ENCODE data around the gene ASAP3. TPM values are rescaled to one million over a fixed set of nuclear protein-coding genes. Genes with fewer than 3 reads are reported as not detected.
"Not testable (repeated sequence)": the region's sequence is repeated elsewhere in the genome, so short reads cannot be mapped to it uniquely, and the experiment has no call there.

The ASAP3 gene
- total RNA-seq, 1 donor from 2014 or later, result 3.9 TPM

DNA sequence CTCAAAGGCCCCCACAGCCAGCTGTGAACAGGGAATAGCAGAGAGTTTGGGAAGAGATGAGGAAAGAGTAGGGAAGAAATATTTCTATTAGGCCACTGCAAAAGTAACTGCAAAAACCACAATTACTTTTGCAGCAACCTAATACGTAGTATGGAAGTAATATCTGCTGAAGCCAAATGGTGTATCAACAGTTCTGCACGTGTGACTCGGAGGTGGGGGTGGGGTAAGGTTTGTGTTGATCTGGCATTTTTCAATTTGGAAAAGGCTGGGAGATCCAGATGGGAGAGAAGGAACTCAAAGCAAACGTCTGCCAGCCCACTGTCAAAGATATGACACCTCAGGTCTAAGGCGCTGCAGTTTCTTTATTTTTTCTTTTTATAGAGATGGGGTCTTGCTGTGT lies 103.3 kb downstream of the ASAP3 start:
- H3K9me3 ChIP-seq (ENCODE audit: low read depth), result no peaks in the 10 kb centered on the region
- peaks cover 8% of the 10 kb centered on the region for H3F3A ChIP-seq (ENCODE audit: low read depth)
- peaks cover 11% of the 10 kb centered on the region for H3K27me3 Mint-ChIP-seq (ENCODE audit: insufficient read depth, low read depth)
- H3K36me3 ChIP-seq, result no peaks in the 10 kb centered on the region
- H3K4me2 ChIP-seq, result no peak overlapping the region
- H4K20me1 ChIP-seq (ENCODE audit: low read depth), result no peaks in the 10 kb centered on the region
- no peak overlapping the region for H3K27ac ChIP-seq
- H3K4me1 ChIP-seq, result no peaks in the 10 kb centered on the region
- H3K4me1 Mint-ChIP-seq, result peaks cover 26% of the 10 kb centered on the region
- H3K36me3 Mint-ChIP-seq, result peaks cover 5% of the 10 kb centered on the region
- peaks cover 87% of the 10 kb centered on the region for H3K27me3 ChIP-seq
- DNase-seq (ENCODE audit: low spot score), result no peak
- H3K4me3 Mint-ChIP-seq, result no peak overlapping the region
- H3K9ac ChIP-seq, result no peak overlapping the region
- no peak for TF ChIP-seq EZH2 (IDR thresholded peaks at IDR 0.05)
- TF ChIP-seq, protein P1, sequence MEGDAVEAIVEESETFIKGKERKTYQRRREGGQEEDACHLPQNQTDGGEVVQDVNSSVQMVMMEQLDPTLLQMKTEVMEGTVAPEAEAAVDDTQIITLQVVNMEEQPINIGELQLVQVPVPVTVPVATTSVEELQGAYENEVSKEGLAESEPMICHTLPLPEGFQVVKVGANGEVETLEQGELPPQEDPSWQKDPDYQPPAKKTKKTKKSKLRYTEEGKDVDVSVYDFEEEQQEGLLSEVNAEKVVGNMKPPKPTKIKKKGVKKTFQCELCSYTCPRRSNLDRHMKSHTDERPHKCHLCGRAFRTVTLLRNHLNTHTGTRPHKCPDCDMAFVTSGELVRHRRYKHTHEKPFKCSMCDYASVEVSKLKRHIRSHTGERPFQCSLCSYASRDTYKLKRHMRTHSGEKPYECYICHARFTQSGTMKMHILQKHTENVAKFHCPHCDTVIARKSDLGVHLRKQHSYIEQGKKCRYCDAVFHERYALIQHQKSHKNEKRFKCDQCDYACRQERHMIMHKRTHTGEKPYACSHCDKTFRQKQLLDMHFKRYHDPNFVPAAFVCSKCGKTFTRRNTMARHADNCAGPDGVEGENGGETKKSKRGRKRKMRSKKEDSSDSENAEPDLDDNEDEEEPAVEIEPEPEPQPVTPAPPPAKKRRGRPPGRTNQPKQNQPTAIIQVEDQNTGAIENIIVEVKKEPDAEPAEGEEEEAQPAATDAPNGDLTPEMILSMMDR (IDR thresholded peaks at IDR 0.05), result no peak
- no peak for TF ChIP-seq EZH2phosphoT487 (IDR thresholded peaks at IDR 0.05)
- H3K9me3 Mint-ChIP-seq, result peaks cover 9% of the 10 kb centered on the region
- H3K4me3 ChIP-seq, result no peak overlapping the region
- H3K79me2 ChIP-seq (ENCODE audit: low read depth), result no peaks in the 10 kb centered on the region
- no peak overlapping the region for H2AFZ ChIP-seq (replicated peaks)
- H3K27ac Mint-ChIP-seq, result no peak overlapping the region

DNA sequence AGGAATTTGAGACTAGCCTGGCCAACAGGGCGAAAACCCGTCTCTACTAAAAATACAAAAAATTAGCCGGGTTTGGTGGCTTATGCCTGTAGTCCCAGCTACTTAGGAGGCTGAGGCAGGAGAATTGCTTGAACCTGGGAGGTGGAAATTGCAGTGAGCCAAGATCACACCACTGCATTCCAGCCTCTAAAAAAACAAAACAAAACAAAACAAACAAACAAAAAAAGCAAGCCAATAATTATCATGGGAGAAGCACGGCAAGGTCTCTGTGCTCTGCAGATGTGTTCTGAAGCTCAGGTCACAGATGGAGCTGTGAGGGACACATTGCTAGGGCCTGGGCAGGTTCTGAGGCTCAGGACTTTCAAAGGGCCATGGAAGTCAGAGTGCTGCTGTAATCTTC lies 103.7 kb downstream of the ASAP3 start:
- not testable (repeated sequence) for H3K27ac ChIP-seq; H3K36me3 Mint-ChIP-seq; H4K20me1 ChIP-seq (ENCODE audit: low read depth); H3K4me1 ChIP-seq; H3K9me3 Mint-ChIP-seq; H3F3A ChIP-seq (ENCODE audit: low read depth); H3K4me3 ChIP-seq; H3K27ac Mint-ChIP-seq; H3K79me2 ChIP-seq (ENCODE audit: low read depth); H3K9ac ChIP-seq; H3K36me3 ChIP-seq; H3K9me3 ChIP-seq (ENCODE audit: low read depth); H3K4me2 ChIP-seq; H2AFZ ChIP-seq (replicated peaks); H3K4me3 Mint-ChIP-seq; DNase-seq (ENCODE audit: low spot score)
- peaks cover 87% of the 10 kb centered on the region for H3K27me3 ChIP-seq
- H3K4me1 Mint-ChIP-seq, result peaks cover 26% of the 10 kb centered on the region
- H3K27me3 Mint-ChIP-seq (ENCODE audit: insufficient read depth, low read depth), result peaks cover 12% of the 10 kb centered on the region

Other genes with a start within 250 kb of the ASAP3 start
- 231 and 317 TPM in 2 replicates for gene HNRNPR, start 139.9 kb downstream of the ASAP3 start, total RNA-seq (ENCODE audit: low replicate concordance)
- gene ZNF436, start 114.3 kb downstream of the ASAP3 start, total RNA-seq (ENCODE audit: low replicate concordance), result 10.4 and 15.4 TPM in 2 replicates
- gene TCEA3, start 59.4 kb downstream of the ASAP3 start, total RNA-seq (ENCODE audit: low replicate concordance), result 0.53 and 0.54 TPM in 2 replicates
- 3.4 and 7.0 TPM in 2 replicates for gene E2F2, start 47.1 kb upstream of the ASAP3 start, total RNA-seq (ENCODE audit: low replicate concordance)
- 99.9 and 235 TPM in 2 replicates for gene ID3, start 75.3 kb upstream of the ASAP3 start, total RNA-seq (ENCODE audit: low replicate concordance)
- gene RPL11, start 207.6 kb upstream of the ASAP3 start, total RNA-seq (ENCODE audit: low replicate concordance), result 1,388 and 2,503 TPM in 2 replicates

Data from neural progenitor cell (in vitro differentiated cells).